Measurements from ENCODE around the gene AREL1. TPM values are rescaled to one million over a fixed set of nuclear protein-coding genes. Genes with fewer than 3 reads are reported as not detected.
A peak's percentile ranks its signal among the peaks of the same experiment; 100 is the strongest.

AREL1 gene
- total RNA-seq, 3 donors from 2014 or later = 17.0 to 24.3 (median 24.0) TPM

DNA sequence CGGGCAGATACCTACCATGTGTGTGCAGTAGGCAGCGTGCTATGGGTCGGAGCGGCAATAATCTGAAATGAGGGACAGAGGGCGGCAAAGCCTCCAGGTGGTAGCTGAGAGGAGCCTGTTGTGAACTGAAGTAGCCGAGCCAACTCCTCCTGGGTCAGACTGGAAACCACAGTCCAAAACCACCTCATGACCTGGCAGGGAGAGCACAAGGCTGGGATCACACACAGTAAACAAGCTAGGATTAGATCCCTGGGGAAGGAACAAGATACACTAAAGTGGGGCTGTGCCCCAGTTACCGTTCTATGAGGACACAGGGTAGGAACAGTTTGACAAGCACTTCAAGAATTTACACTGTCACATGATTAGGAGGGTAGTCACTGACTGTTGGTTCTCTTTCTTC, 49.0 kb downstream of the AREL1 start:
- H3K9me3 ChIP-seq = no peaks in the 10 kb centered on the region
- no peak overlapping the region for H3K4me3 ChIP-seq
- peak overlapping the region; percentile 53 to 80 for H3K27ac ChIP-seq
- no peaks in the 10 kb centered on the region for H3K4me1 ChIP-seq
- intact Hi-C loops (cut with DNase I; ENCODE audit: low total_unique reads) = loop anchor here (5.0 kb wide), 1 partner anchor 762 kb away; no protein-coding TSS in a partner anchor
- H3K36me3 ChIP-seq = no peaks in the 10 kb centered on the region
- no peaks in the 10 kb centered on the region for H3K27me3 ChIP-seq
- TF ChIP-seq POLR2AphosphoS5 (IDR thresholded peaks at IDR 0.05) = no peak
- no peak for TF ChIP-seq POLR2A (IDR thresholded peaks at IDR 0.05)
- TF ChIP-seq, protein P1, sequence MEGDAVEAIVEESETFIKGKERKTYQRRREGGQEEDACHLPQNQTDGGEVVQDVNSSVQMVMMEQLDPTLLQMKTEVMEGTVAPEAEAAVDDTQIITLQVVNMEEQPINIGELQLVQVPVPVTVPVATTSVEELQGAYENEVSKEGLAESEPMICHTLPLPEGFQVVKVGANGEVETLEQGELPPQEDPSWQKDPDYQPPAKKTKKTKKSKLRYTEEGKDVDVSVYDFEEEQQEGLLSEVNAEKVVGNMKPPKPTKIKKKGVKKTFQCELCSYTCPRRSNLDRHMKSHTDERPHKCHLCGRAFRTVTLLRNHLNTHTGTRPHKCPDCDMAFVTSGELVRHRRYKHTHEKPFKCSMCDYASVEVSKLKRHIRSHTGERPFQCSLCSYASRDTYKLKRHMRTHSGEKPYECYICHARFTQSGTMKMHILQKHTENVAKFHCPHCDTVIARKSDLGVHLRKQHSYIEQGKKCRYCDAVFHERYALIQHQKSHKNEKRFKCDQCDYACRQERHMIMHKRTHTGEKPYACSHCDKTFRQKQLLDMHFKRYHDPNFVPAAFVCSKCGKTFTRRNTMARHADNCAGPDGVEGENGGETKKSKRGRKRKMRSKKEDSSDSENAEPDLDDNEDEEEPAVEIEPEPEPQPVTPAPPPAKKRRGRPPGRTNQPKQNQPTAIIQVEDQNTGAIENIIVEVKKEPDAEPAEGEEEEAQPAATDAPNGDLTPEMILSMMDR (IDR thresholded peaks at IDR 0.05) = no peak
- no peak for DNase-seq (ENCODE audit: low spot score in 2 of 2)

DNA sequence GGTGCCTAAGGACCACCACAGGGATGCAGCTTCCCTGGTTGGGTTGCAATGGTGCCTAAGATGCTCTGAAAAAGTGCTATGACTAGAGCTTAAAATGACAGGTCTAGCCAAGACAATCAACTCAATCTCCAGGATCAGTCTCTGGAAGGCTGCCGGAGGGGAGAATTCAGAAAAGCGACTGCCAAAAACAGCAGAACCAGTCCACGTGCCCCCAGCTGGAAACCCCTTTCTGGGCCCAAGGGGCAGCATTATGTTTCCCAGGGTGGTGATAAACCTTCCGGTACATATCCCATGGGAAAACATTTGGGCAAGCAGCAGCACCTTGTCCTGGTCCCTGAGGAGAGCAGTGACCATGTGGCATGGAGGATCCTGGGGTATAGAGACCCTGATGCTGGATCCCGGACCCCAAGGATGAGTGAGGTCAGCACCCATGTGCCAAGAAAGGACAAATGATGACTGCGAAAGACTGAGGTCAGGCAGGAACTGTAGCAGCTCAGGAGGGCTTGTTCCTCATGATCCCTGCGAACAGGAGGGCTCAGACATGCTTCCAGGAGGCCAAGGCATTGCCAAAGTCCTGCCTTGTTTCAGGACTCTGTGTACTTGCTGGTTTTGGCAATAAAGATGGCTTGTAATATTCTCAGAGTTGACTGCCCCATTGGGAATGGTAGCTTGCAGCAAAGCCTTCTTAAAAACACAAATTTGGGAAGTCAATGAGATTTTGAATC, 51.0 kb downstream of the AREL1 start:
- no peaks in the 10 kb centered on the region for H3K4me1 ChIP-seq
- H3K27me3 ChIP-seq = no peaks in the 10 kb centered on the region
- H3K9me3 ChIP-seq = no peaks in the 10 kb centered on the region
- peak overlapping the region; percentile 26 to 80 for H3K27ac ChIP-seq
- no peak overlapping the region for H3K4me3 ChIP-seq
- TF ChIP-seq, protein P1 (IDR thresholded peaks at IDR 0.05) = no peak
- TF ChIP-seq POLR2A (IDR thresholded peaks at IDR 0.05) = no peak
- no peak for TF ChIP-seq POLR2AphosphoS5 (IDR thresholded peaks at IDR 0.05)
- no peak for DNase-seq (ENCODE audit: low spot score in 2 of 2)
- intact Hi-C loops (cut with DNase I; ENCODE audit: low total_unique reads) = loop anchor here (5.0 kb wide), 1 partner anchor 760 kb away; no protein-coding TSS in a partner anchor
- H3K36me3 ChIP-seq = no peaks in the 10 kb centered on the region

DNA sequence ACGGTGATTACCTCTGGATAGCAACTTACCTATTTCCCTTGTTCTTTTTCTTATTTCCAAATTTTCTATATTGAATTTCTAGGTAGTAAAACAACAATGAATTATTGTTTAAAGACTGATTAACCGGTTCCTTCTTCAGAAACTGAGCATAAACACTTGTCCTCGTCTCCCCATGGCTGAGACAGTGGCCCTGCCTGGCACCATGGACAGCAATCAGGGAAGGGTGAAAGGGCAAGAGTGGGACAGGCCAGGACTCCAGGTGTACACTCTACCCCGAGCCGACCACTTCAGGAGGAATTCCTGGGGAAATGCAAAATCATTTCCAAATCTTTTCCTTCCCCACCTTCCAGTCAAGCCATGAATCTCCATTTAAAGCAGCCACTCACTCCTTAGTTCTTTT, 52.0 kb downstream of the AREL1 start:
- TF ChIP-seq, protein P1 (IDR thresholded peaks at IDR 0.05) = no peak
- TF ChIP-seq POLR2A (IDR thresholded peaks at IDR 0.05) (no peak), POLR2AphosphoS5 (IDR thresholded peaks at IDR 0.05) (no peak)
- no peaks in the 10 kb centered on the region for H3K9me3 ChIP-seq
- no peaks in the 10 kb centered on the region for H3K27me3 ChIP-seq
- H3K36me3 ChIP-seq = no peaks in the 10 kb centered on the region
- intact Hi-C loops (cut with DNase I; ENCODE audit: low total_unique reads) = loop anchor here (5.0 kb wide), 1 partner anchor 759 kb away; no protein-coding TSS in a partner anchor
- H3K4me3 ChIP-seq = no peak overlapping the region
- no peak for DNase-seq (ENCODE audit: low spot score in 2 of 2)
- no peaks in the 10 kb centered on the region for H3K4me1 ChIP-seq
- peak overlapping the region; percentile 34 to 37 for H3K27ac ChIP-seq

DNA sequence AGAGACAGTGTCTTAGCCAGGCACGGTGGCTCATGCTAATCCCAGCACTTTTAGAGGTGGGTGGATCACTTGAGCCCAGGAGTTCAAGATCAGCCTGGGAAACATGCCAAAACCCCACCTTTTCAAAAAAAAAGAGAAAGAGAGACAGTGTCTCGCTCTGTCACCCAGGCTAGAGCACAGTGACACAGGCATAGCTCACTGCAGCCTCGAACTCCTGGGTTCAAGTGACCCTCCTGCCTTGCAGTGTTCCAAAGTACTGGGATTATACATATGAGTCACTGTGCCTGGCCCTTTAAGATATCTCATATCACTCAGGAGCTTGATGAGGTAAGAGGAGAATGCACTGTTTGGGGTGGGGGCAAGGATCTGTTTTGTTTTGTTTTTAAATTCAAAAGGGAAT, 52.7 kb downstream of the AREL1 start:
- Histone ChIP-seq H3K4me3 (no peak overlapping the region), H3K4me1 (peaks cover 0 to 1% of the 10 kb centered on the region in 2 donors), H3K27ac (peak overlapping the region in 1 of 2 donors; percentile 37), H3K36me3 (no peaks in the 10 kb centered on the region), H3K9me3 (no peaks in the 10 kb centered on the region), H3K27me3 (no peaks in the 10 kb centered on the region)
- intact Hi-C loops (cut with DNase I; ENCODE audit: low total_unique reads) = loop anchor here (5.0 kb wide), 1 partner anchor 758 kb away; no protein-coding TSS in a partner anchor
- no peak for DNase-seq (ENCODE audit: low spot score in 2 of 2)
- TF ChIP-seq POLR2AphosphoS5 (IDR thresholded peaks at IDR 0.05) (no peak), POLR2A (IDR thresholded peaks at IDR 0.05) (no peak)
- TF ChIP-seq, protein P1 (IDR thresholded peaks at IDR 0.05) = no peak

DNA sequence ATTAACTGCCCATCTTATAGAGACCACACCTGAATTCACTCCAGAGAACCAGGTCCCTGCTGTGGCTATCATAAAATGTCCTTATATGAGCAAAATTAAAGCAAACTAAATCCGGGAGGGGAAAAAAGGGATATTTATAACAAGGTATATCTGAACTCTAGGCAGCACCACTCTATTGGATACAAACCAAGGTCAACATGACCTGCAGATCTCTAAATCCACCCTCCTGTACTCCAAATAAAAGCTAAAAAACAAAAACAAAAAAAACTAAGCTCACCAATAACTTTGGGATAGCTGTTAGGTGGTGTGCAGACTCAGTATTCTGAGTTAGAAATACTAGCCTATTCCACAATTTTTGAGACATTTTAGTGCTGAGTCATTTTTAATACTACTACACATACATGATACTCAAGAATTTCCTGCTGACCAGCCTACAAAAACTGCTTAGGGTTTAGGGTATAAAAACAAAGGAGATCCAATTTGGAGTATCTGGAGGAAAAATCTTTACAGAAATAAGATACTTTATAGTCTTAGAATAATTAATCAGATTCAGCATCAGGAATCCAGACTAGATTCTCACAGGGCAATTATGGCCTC, 54.2 kb downstream of the AREL1 start:
- Histone ChIP-seq H3K4me3 (no peak overlapping the region), H3K36me3 (no peaks in the 10 kb centered on the region), H3K27me3 (no peaks in the 10 kb centered on the region), H3K9me3 (no peaks in the 10 kb centered on the region), H3K27ac (no peak overlapping the region), H3K4me1 (peaks cover 0 to 4% of the 10 kb centered on the region in 2 donors)
- DNase-seq (ENCODE audit: low spot score in 2 of 2) = no peak
- intact Hi-C loops (cut with DNase I; ENCODE audit: low total_unique reads) = no loop called here
- TF ChIP-seq POLR2A (IDR thresholded peaks at IDR 0.05) (no peak), POLR2AphosphoS5 (IDR thresholded peaks at IDR 0.05) (no peak)
- TF ChIP-seq, protein P1 (IDR thresholded peaks at IDR 0.05) = no peak

Measured in breast epithelium (tissue), 4 donors.